ENCODE data around the gene EFS.

EFS gene

GRCh38 chr14:23409475-23409874, 44.5 kb upstream of the EFS start:
- no peak for TF ChIP-seq REST (IDR thresholded peaks at IDR 0.05; ENCODE audit: insufficient read depth in 1 of 2, low read depth in 2 of 2, low read length in 2 of 2)
- no peak for TF ChIP-seq POLR2AphosphoS5 (IDR thresholded peaks at IDR 0.05; ENCODE audit: low read depth, low read length)
- no peak for TF ChIP-seq FOXP2 (optimal IDR thresholded peaks at IDR 0.05; ENCODE audit: borderline replicate concordance, extremely low read depth, extremely low read length, insufficient read depth)
- no peak for TF ChIP-seq SIN3A (IDR thresholded peaks at IDR 0.05; ENCODE audit: borderline replicate concordance, insufficient read depth, low read length)
- TF ChIP-seq TAF1 (IDR thresholded peaks at IDR 0.05; ENCODE audit: borderline replicate concordance, insufficient read depth, low read length), result no peak

- TF ChIP-seq POLR2AphosphoS5 (IDR thresholded peaks at IDR 0.05; ENCODE audit: low read depth, low read length), result no peak
- TF ChIP-seq SIN3A (IDR thresholded peaks at IDR 0.05; ENCODE audit: borderline replicate concordance, insufficient read depth, low read length), result no peak
- TF ChIP-seq REST (IDR thresholded peaks at IDR 0.05; ENCODE audit: insufficient read depth in 1 of 2, low read depth in 2 of 2, low read length in 2 of 2), result no peak
- no peak for TF ChIP-seq FOXP2 (optimal IDR thresholded peaks at IDR 0.05; ENCODE audit: borderline replicate concordance, extremely low read depth, extremely low read length, insufficient read depth)
- TF ChIP-seq TAF1 (IDR thresholded peaks at IDR 0.05; ENCODE audit: borderline replicate concordance, insufficient read depth, low read length), result no peak
Observed at GRCh38 chr14:23408307-23408630, 43.3 kb upstream of the EFS start.

GRCh38 chr14:23407516-23408306, 42.7 kb upstream of the EFS start, which contains the start of gene MYH6:
TSS of gene MYH6 (minus strand) at chr14:23408273. CDS start at chr14:23407223, 1,050 bp downstream.
- TF ChIP-seq SIN3A (IDR thresholded peaks at IDR 0.05; ENCODE audit: borderline replicate concordance, insufficient read depth, low read length) (no peak), POLR2AphosphoS5 (IDR thresholded peaks at IDR 0.05; ENCODE audit: low read depth, low read length) (no peak), TAF1 (IDR thresholded peaks at IDR 0.05; ENCODE audit: borderline replicate concordance, insufficient read depth, low read length) (no peak), REST (IDR thresholded peaks at IDR 0.05; ENCODE audit: insufficient read depth in 1 of 2, low read depth in 2 of 2, low read length in 2 of 2) (no peak), FOXP2 (optimal IDR thresholded peaks at IDR 0.05; ENCODE audit: borderline replicate concordance, extremely low read depth, extremely low read length, insufficient read depth) (no peak)

GRCh38 chr14:23406725-23407355, 41.9 kb upstream of the EFS start:
- no peak for TF ChIP-seq FOXP2 (optimal IDR thresholded peaks at IDR 0.05; ENCODE audit: borderline replicate concordance, extremely low read depth, extremely low read length, insufficient read depth)
- TF ChIP-seq POLR2AphosphoS5 (IDR thresholded peaks at IDR 0.05; ENCODE audit: low read depth, low read length), result no peak
- no peak for TF ChIP-seq REST (IDR thresholded peaks at IDR 0.05; ENCODE audit: insufficient read depth in 1 of 2, low read depth in 2 of 2, low read length in 2 of 2)
- no peak for TF ChIP-seq SIN3A (IDR thresholded peaks at IDR 0.05; ENCODE audit: borderline replicate concordance, insufficient read depth, low read length)
- TF ChIP-seq TAF1 (IDR thresholded peaks at IDR 0.05; ENCODE audit: borderline replicate concordance, insufficient read depth, low read length), result no peak
